H9 (cell line): Measurements from ENCODE around the gene EFCC1. TPM values are rescaled to one million over a fixed set of nuclear protein-coding genes. Genes with fewer than 3 reads are reported as not detected.

Experiments
- DNase-seq: peaks from one replicate; pipeline ENCODE4 v3.0.0-alpha.2; 2017
- H2AFZ ChIP-seq: one replicate; pipeline ENCODE4 v1.6.1; 2013; ENCODE audit warnings: mild to moderate bottlenecking, low read length, control low read depth, moderate library complexity
- H2AK5ac ChIP-seq: 2 replicates; pipeline ENCODE4 v1.6.1; 2013; ENCODE audit warnings: low read length, control low read depth, mixed read lengths; ENCODE audit not compliant: insufficient read length
- H2BK120ac ChIP-seq: one replicate; pipeline ENCODE4 v1.6.1; 2013; ENCODE audit warnings: low read depth, mild to moderate bottlenecking, low read length, control low read depth, inconsistent platforms; ENCODE audit not compliant: poor library complexity, severe bottlenecking
- H2BK12ac ChIP-seq: 2 replicates; pipeline ENCODE4 v1.6.1; 2013; ENCODE audit warnings: low read length, control low read depth, mixed read lengths, low read depth; ENCODE audit not compliant: insufficient read length
- H2BK15ac ChIP-seq: 2 replicates; pipeline ENCODE4 v1.6.1; 2013; ENCODE audit warnings: low read depth, low read length, control low read depth
- H2BK20ac ChIP-seq: one replicate; pipeline ENCODE4 v1.6.1; 2013; ENCODE audit warnings: low read depth, mild to moderate bottlenecking, low read length, control low read depth, inconsistent platforms; ENCODE audit not compliant: poor library complexity, severe bottlenecking
- H2BK5ac ChIP-seq: 2 replicates; pipeline ENCODE4 v1.6.1; 2013; ENCODE audit warnings: low read length, control low read depth, mixed read lengths; ENCODE audit not compliant: insufficient read length
- H3K14ac ChIP-seq: 2 replicates; pipeline ENCODE4 v1.6.1; 2013; ENCODE audit warnings: low read length, control low read depth; ENCODE audit not compliant: insufficient read depth
- H3K18ac ChIP-seq: 2 replicates; pipeline ENCODE4 v1.6.1; 2013; ENCODE audit warnings: low read depth, mild to moderate bottlenecking, mixed read lengths, low read length, control low read depth; ENCODE audit not compliant: insufficient read length
- H3K23ac ChIP-seq: 2 replicates; pipeline ENCODE4 v1.6.1; 2013; ENCODE audit warnings: low read length, control low read depth, mixed read lengths, low read depth; ENCODE audit not compliant: insufficient read length
- H3K23me2 ChIP-seq: 2 replicates; pipeline ENCODE4 v1.6.1; 2013; ENCODE audit warnings: low read depth, mild to moderate bottlenecking, mixed read lengths, low read length, control low read depth; ENCODE audit not compliant: insufficient read length, poor library complexity, severe bottlenecking
- H3K27ac ChIP-seq: 2 replicates; pipeline ENCODE4 v1.5.1; 2013; ENCODE audit warnings: low read length, control low read depth, mixed read lengths, low read depth; ENCODE audit not compliant: insufficient read length
- H3K27me3 ChIP-seq: 2 replicates; pipeline ENCODE4 v1.6.1; 2013; ENCODE audit warnings: low read length, control low read depth, inconsistent platforms; ENCODE audit not compliant: insufficient read depth
- H3K4ac ChIP-seq: 2 replicates; pipeline ENCODE4 v1.6.1; 2013; ENCODE audit warnings: low read depth, mild to moderate bottlenecking, control low read depth, inconsistent platforms, low read length, moderate library complexity
- H3K4me1 ChIP-seq: 2 replicates; pipeline ENCODE4 v1.6.1; 2013; ENCODE audit warnings: low read length, control low read depth, inconsistent platforms; ENCODE audit not compliant: insufficient read depth
- H3K4me2 ChIP-seq: 2 replicates; pipeline ENCODE4 v1.6.1; 2013; ENCODE audit warnings: low read length, control low read depth, mixed read lengths; ENCODE audit not compliant: insufficient read length, insufficient read depth
- H3K56ac ChIP-seq: 2 replicates; pipeline ENCODE4 v1.6.1; 2013; ENCODE audit warnings: low read depth, mild to moderate bottlenecking, mixed read lengths, low read length, control low read depth; ENCODE audit not compliant: insufficient read length
- H3K79me1 ChIP-seq: 2 replicates; pipeline ENCODE4 v1.6.1; 2013; ENCODE audit warnings: low read depth, mild to moderate bottlenecking, moderate library complexity, low read length, control low read depth, inconsistent platforms; ENCODE audit not compliant: insufficient read depth, poor library complexity, severe bottlenecking
- H3K79me2 ChIP-seq: 2 replicates; pipeline ENCODE4 v1.6.1; 2013; ENCODE audit warnings: low read length, control low read depth, inconsistent platforms; ENCODE audit not compliant: insufficient read depth
- H3K9ac ChIP-seq: 2 replicates; pipeline ENCODE4 v1.6.1; 2013; ENCODE audit warnings: low read length, control low read depth, mixed read lengths; ENCODE audit not compliant: insufficient read length; ENCODE audit errors: extremely low read depth
- H3K9me3 ChIP-seq: one replicate; pipeline ENCODE4 v1.6.1; 2013; ENCODE audit warnings: low read depth, low read length, inconsistent platforms; ENCODE audit not compliant: control insufficient read depth
- H3T11ph ChIP-seq: one replicate; pipeline ENCODE4 v1.6.1; 2013; ENCODE audit warnings: mild to moderate bottlenecking, low read length, control low read depth, inconsistent platforms
- H4K20me1 ChIP-seq: one replicate; pipeline ENCODE4 v1.6.1; 2013; ENCODE audit not compliant: control insufficient read depth, insufficient read length, insufficient read depth
- H4K5ac ChIP-seq: 2 replicates; pipeline ENCODE4 v1.6.1; 2013; ENCODE audit warnings: low read depth, mild to moderate bottlenecking, mixed read lengths, low read length, control low read depth; ENCODE audit not compliant: insufficient read length
- H4K8ac ChIP-seq: replicated peaks from 2 replicates; pipeline ENCODE4 v1.6.1; 2013; ENCODE audit warnings: low read length, control low read depth, mixed read lengths, low read depth; ENCODE audit not compliant: insufficient read length
- H4K91ac ChIP-seq: 2 replicates; pipeline ENCODE4 v1.6.1; 2013; ENCODE audit warnings: low read depth, mild to moderate bottlenecking, moderate library complexity, mixed read lengths, low read length, control low read depth; ENCODE audit not compliant: insufficient read length
- H3K27ac Mint-ChIP-seq, 3 experiments: 2 replicates in 2 of 3; 3 replicates in 1 of 3; pipeline ENCODE4 v1.8.0; 2020 to 2021; ENCODE audit warnings: mixed read lengths in 3 of 3, mild to moderate bottlenecking in 1 of 3, moderate library complexity in 1 of 3
- H3K27me3 Mint-ChIP-seq: 2 replicates; pipeline ENCODE4 v1.8.0; 2021; ENCODE audit warnings: low read depth, mild to moderate bottlenecking, moderate library complexity, mixed read lengths
- H3K36me3 Mint-ChIP-seq, 3 experiments: 2 replicates in 2 of 3; 3 replicates in 1 of 3; pipeline ENCODE4 v1.8.0; 2020 to 2021; ENCODE audit warnings: low read depth in 3 of 3, mixed read lengths in 3 of 3; ENCODE audit not compliant: insufficient read depth in 1 of 3
- H3K4me1 Mint-ChIP-seq, 2 experiments: 2 replicates each; pipeline ENCODE4 v1.8.0; 2020; ENCODE audit warnings: mixed read lengths in 2 of 2
- H3K4me3 Mint-ChIP-seq, 2 experiments: 2 replicates in 1 of 2; 3 replicates in 1 of 2; pipeline ENCODE4 v1.8.0; 2020 to 2021; ENCODE audit warnings: mild to moderate bottlenecking in 2 of 2, mixed read lengths in 2 of 2, moderate library complexity in 1 of 2
- H3K9me3 Mint-ChIP-seq, 2 experiments: 2 replicates in 1 of 2; 3 replicates in 1 of 2; pipeline ENCODE4 v1.8.0; 2020; ENCODE audit warnings: mild to moderate bottlenecking in 2 of 2, mixed read lengths in 2 of 2, moderate library complexity in 1 of 2
- CTCF ChIP-seq: fragments of 200-600 bp; sonication (generic); conservative IDR thresholded peaks from 3 replicates; pipeline ENCODE4 v1.8.0; 2021; ENCODE audit warnings: antibody characterized with exemption, mild to moderate bottlenecking
- WGBS: extraction: QIAGEN DNeasy Blood & Tissue Kit; methylation state at CpG from one replicate; pipeline ENCODE4 v1.1.7; 2013; ENCODE audit warnings: missing lambda C conversion rate, low lambda C conversion rate, mixed read lengths; ENCODE audit not compliant: insufficient read length; ENCODE audit errors: extremely low coverage; 5-methylcytosine and 5-hydroxymethylcytosine counted together
- total RNA-seq: library from RNA; stranded (reverse); gene quantifications from 2 replicates; pipeline ENCODE4 v1.2.1, GENCODE V29; 2021

EFCC1 gene
- total RNA-seq, 1 experiment from 2014 or later = 0.09 TPM

- Histone ChIP-seq H2BK15ac (no peak overlapping the region), H3K27me3 (no peaks in the 10 kb centered on the region), H4K8ac (no peak overlapping the region), H3K18ac (no peak overlapping the region), H3K56ac (no peak overlapping the region), H3K23me2 (no peaks in the 10 kb centered on the region), H3K79me1 (no peaks in the 10 kb centered on the region), H3K27ac (no peak overlapping the region), H2BK5ac (no peak overlapping the region), H3K23ac (no peak overlapping the region), H2AFZ (no peak overlapping the region), H3T11ph (no peak overlapping the region), H3K79me2 (no peaks in the 10 kb centered on the region), H3K9ac (no peak overlapping the region), H2BK12ac (no peak overlapping the region), H3K4ac (no peak overlapping the region), H4K20me1 (no peaks in the 10 kb centered on the region), H4K91ac (no peak overlapping the region), H2AK5ac (no peak overlapping the region), H2BK20ac (no peak overlapping the region), H2BK120ac (no peak overlapping the region), H3K4me1 (no peaks in the 10 kb centered on the region), H4K5ac (no peak overlapping the region), H3K14ac (no peak overlapping the region), H3K4me2 (no peak overlapping the region), H3K9me3 (no peaks in the 10 kb centered on the region)
- H3K9me3 Mint-ChIP-seq = no peaks in the 10 kb centered on the region
- H3K4me3 Mint-ChIP-seq = no peak overlapping the region
- no CpG with 5 or more reads among the region's 9 CpGs for WGBS
- no peaks in the 10 kb centered on the region for H3K36me3 Mint-ChIP-seq
- no peak for TF ChIP-seq CTCF
- H3K4me1 Mint-ChIP-seq = peaks cover 2 to 15% of the 10 kb centered on the region in 2 experiments
- H3K27ac Mint-ChIP-seq = no peak overlapping the region; a peak in 1 of 7 replicates
- DNase-seq = no peak
- peaks cover 9% of the 10 kb centered on the region for H3K27me3 Mint-ChIP-seq
Observed at GRCh38 chr3:129014793-129015345, 13.8 kb downstream of the EFCC1 start.
